Islet of Langerhans (tissue), 1 donor: Measurements from ENCODE around the gene CLEC16A.

Source experiments
- FAIRE-seq: peaks from one replicate; lab custom pipeline; 2011; peaks lifted over from hg19 to GRCh38; lab: Jason Lieb, UNC

The CLEC16A gene

GRCh38 chr16:11182411-11182810 lies 238.0 kb downstream of the CLEC16A start:
- FAIRE-seq = no peak

GRCh38 chr16:11183035-11183812 lies 238.9 kb downstream of the CLEC16A start:
- FAIRE-seq = no peak

GRCh38 chr16:11183951-11184350 lies 239.6 kb downstream of the CLEC16A start:
- no peak for FAIRE-seq

- FAIRE-seq = no peak
These were observed 243.2 kb downstream of the CLEC16A start for GRCh38 chr16:11187522-11188023.

DNA sequence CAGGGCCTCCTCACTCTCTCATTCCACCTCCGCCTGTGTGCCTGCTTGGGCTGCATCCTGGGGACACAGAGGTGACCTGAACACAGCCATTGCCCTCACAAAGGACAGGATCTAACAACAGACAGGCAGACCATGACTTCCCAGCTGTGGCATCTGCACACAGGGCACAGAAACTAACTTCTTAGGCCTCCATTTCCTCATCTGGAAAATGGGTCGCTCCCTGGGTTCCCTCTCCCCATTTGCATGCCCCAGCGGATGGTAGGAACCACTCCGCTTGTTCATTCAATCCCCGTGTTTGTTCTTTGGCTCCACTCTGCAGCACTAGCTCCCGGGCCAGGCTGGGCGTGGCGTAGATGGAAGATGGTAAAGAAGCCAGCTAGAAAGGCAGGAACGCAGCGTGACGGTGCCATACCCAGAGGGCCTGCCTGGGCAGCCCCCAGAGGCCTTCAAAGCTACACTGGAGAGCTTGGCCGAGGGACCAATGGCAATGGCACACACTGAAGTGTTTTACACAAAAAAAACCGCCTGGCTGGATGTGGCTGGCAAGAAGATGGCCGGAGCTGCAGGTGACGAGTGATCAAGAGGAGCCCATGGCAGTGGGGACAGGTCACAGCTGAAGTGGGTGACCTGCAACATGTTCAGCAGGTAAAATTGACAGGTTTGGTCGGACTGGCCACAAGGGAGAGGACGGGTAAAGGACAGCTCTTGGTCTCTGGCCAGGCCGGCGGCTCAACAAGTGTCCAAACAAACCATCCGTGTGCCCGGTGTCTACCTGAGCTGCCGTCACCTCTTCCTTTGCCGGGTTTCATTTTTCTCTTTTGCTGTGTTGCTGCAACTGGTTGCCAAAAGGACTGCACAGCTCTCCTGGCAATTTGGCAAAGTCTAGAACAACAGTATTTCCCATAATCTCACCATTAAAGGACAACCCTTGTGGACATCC lies 244.7 kb downstream of the CLEC16A start:
- no peak for FAIRE-seq

GRCh38 chr16:11190588-11191560 lies 246.5 kb downstream of the CLEC16A start:
- FAIRE-seq = no peak

DNA sequence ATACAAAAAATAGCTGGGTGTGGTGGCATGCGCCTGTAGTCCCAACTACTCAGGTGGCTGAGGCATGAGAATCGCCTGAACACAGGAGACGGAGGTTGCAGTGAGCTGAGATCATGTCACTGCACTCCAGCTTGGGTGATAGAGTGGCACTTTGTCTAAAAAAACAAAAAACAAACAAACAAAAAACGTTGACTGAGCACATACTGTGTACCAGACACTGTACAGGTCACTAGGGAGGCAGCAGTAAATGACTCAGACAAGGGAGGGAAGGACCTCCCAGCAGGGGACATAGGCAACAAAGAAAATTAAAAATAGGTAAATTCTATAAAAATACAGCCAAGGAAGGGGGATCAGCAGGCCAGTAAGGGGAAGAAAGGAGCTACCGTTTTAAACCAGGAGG lies 247.3 kb downstream of the CLEC16A start:
- FAIRE-seq = no peak

DNA sequence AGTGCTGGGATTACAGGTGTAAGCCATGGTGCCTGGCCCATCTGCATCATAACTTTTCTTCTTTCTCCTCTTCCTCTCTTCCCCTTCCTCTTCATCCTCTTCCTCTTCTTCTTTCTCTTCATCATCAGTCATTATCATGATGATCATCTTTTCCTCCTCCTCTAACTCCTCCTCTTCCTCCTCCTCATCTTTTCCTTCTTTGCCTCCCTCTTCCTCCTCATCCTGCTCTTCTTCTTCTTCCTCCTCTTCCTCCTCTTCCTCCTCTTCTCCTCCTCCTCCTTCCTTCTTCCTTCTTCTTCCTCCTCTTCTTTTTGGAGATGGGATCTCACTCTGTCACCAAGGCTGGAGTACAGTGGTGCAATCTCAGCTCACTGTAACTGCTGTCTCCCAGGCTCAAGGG lies 249.1 kb downstream of the CLEC16A start:
- no peak for FAIRE-seq

- no peak for FAIRE-seq
These were observed 250.5 kb downstream of the CLEC16A start for GRCh38 chr16:11194913-11195312.

DNA sequence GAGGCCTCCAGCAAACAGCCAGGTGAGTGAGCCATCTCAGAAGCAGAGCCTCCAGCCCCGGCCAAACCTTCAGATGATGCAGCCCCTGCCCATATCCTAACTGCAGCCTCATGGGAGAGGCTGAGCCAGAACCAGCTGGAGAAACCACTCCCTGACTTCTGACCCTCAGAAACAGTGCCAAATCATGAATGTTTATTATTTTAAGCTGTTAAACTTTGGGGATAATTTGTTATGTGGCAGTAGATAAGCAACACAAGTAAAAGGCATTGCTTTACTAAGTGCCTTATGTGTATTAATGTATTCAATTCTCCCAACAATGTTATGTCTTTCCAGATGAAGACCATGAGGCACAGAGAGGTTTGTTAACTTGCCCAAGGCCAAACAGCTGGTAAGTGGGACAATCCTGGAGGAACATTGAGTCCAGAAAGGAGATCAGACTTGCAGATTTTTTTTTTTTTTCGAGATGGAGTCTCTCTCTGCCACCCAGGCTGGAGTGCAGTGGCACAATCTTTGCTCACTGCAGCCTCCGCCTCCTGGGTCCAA lies 252.0 kb downstream of the CLEC16A start:
- FAIRE-seq = no peak

DNA sequence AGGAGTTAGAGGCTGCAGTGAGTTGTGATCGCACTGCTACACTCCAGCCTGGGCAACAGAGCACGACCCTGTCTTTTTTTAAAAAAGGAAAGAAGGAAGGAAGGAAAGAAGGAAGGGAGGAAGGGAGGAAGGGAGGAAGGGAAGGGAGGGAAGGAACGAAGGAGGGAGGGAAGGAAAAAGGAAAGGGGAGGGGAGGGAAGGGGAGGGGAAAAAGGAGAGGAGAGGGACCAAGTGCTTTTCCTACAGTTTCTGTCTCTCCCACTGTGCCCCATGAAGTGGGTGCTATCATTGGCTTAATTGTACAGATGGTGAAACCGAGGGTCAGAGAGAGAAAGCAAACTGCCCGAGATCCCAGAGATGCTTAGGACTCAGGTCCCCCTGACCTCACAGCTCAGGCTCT lies 254.0 kb downstream of the CLEC16A start:
- no peak for FAIRE-seq

- FAIRE-seq = no peak
These were observed 254.5 kb downstream of the CLEC16A start for GRCh38 chr16:11198828-11199227.

GRCh38 chr16:11200592-11200991 lies 256.2 kb downstream of the CLEC16A start:
- no peak for FAIRE-seq

DNA sequence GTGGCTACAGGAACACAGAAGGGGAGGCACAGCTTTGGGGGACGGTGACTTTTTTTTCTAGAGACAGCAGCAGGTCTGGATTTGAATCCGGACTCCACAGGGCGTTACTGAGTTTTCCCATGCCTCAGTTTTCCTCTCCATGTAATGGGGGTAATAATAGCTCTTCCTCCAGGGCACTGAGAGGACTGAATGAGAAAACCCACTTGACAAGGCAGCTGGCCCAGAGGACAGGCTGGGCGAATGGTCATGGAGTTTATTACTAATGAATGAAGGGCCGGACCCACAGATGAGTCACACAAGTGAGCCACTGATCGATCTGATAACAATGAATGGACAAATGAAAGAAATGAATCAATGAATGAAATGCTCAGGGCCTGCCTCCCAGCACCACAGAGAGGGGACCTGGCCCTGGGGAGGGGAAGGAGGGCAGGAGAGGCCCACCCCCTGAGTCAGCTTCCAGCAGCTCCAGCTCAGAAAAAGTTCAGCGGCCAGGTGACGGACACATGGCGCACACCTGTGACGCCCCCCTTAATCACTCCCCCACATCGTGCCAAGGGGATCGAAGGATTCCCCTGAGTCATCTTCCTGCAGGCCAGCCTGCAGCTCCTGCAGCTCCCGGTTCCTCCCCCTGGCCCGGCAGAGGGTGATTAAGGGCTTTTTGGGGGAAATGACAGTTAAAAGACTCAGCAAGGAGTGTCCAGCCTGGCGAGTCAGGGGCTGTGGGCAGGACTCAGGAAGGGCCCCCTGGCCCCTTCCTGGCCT lies 257.3 kb downstream of the CLEC16A start:
- no peak for FAIRE-seq

DNA sequence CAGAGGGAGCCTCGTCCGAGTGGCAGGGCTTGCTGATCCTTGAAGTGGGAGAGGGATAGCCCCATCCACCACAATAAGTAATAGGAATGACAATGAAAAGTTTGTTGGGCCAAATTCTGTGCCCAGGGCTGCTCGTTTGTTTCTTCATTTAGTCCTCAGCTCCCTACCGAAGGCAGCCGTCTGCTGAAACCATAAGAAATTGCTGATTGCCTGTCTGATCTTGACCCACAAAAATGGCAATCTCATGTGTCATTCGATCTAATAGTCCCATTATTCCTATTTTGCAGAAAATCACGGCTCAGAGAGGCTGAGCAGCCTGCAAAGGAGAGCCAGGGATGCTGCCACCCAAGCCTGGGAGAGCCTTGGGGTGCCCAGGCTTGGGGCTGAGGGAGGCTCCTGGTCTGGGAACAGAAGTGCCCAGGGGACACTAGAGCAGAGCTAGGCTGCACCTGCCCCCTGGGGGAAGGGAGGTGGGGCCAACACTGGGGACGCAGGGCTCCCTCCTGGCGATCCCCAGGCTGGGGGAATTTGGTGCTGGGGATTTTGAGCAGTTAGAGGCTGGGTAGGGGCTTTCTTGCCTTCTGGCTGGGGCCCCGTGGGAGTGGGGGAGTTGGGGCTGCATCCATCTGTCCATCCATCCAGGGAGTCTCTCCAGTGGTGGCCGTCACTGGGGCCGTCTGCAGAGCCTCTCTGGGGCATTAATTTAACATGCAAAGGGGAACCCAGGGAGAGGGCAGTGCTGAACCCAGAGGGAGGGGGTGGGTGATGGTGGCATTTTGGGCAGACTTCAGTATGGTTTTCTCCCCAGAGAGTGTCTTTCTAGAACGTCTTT lies 258.1 kb downstream of the CLEC16A start:
- no peak for FAIRE-seq

GRCh38 chr16:11203111-11203623 lies 258.8 kb downstream of the CLEC16A start:
- FAIRE-seq = no peak

GRCh38 chr16:11204513-11205047 lies 260.2 kb downstream of the CLEC16A start:
- no peak for FAIRE-seq

GRCh38 chr16:11205065-11205699 lies 260.8 kb downstream of the CLEC16A start:
- no peak for FAIRE-seq
